ENCODE results near the gene PRPSAP2. TPM values are rescaled to one million over a fixed set of nuclear protein-coding genes. Genes with fewer than 3 reads are reported as not detected.

PRPSAP2 gene
- polyA plus RNA-seq, 3 donors = 17.1 to 20.9 (median 20.5) TPM

DNA sequence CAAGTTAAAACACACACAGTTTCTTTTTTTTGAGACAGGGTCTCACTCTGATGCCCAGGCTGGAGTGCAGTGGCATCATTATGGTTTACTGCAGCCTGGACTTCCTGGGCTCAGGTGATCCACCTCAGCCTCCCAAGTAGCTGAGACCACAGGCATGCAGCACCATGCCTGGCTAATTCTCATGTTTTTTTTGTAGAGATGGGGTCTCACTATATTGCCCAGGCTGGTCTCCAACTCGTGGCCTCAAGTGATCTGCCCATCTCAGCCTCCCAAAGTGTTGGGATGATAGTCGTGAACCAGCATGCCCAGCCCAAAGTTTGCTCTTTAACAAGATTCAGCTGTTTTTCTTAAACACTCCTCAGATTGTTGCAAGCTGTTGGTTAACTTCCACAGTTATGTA is 39.0 kb downstream of the PRPSAP2 start:
- Mint-ChIP-seq H3K27ac (no peak overlapping the region), H3K9me3 (peaks cover 0 to 8% (median 3%) of the 10 kb centered on the region in 7 donors), H3K27me3 (ENCODE audit: low read depth in 3 of 3) (no peaks in the 10 kb centered on the region), H3K4me3 (no peak overlapping the region), H3K36me3 (peaks cover 46 to 80% of the 10 kb centered on the region in 2 donors), H3K4me1 (peaks cover 16% of the 10 kb centered on the region)
- Histone ChIP-seq H3K27me3 (ENCODE audit: control insufficient read depth in 2 of 2, insufficient read depth in 2 of 2, low read length in 2 of 2) (no peaks in the 10 kb centered on the region), H2AFZ (ENCODE audit: insufficient read depth, low read depth, low read length, poor library complexity, severe bottlenecking) (no peak overlapping the region), H3K79me2 (ENCODE audit: insufficient read depth, low read length) (no peaks in the 10 kb centered on the region), H3K4me3 (replicated peaks in 1 of 3; ENCODE audit: low read depth in 2 of 3, low read length in 3 of 3) (no peak overlapping the region), H3K9ac (ENCODE audit: insufficient read depth, low read length, poor library complexity, severe bottlenecking) (no peak overlapping the region), H3K9me3 (replicated peaks in 1 of 2; ENCODE audit: control insufficient read depth in 1 of 2, insufficient read depth in 1 of 2, low read length in 2 of 2) (no peaks in the 10 kb centered on the region), H3K27ac (ENCODE audit: low read depth in 1 of 2, low read length in 2 of 2) (no peak overlapping the region), H3K4me1 (ENCODE audit: control insufficient read depth in 1 of 2, insufficient read depth in 2 of 2, low read length in 2 of 2) (peaks cover 16% of the 10 kb centered on the region in 2 donors), H3K4me2 (replicated peaks; ENCODE audit: extremely low read depth, low read length, poor library complexity, severe bottlenecking) (no peak overlapping the region), H3K36me3 (replicated peaks in 1 of 2; ENCODE audit: control insufficient read depth in 1 of 2, insufficient read depth in 2 of 2, low read length in 2 of 2) (peaks cover 20 to 50% of the 10 kb centered on the region in 2 donors), H4K20me1 (ENCODE audit: insufficient read depth, low read length) (peaks cover 16% of the 10 kb centered on the region)
- TF ChIP-seq, protein P1, sequence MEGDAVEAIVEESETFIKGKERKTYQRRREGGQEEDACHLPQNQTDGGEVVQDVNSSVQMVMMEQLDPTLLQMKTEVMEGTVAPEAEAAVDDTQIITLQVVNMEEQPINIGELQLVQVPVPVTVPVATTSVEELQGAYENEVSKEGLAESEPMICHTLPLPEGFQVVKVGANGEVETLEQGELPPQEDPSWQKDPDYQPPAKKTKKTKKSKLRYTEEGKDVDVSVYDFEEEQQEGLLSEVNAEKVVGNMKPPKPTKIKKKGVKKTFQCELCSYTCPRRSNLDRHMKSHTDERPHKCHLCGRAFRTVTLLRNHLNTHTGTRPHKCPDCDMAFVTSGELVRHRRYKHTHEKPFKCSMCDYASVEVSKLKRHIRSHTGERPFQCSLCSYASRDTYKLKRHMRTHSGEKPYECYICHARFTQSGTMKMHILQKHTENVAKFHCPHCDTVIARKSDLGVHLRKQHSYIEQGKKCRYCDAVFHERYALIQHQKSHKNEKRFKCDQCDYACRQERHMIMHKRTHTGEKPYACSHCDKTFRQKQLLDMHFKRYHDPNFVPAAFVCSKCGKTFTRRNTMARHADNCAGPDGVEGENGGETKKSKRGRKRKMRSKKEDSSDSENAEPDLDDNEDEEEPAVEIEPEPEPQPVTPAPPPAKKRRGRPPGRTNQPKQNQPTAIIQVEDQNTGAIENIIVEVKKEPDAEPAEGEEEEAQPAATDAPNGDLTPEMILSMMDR (IDR thresholded peaks at IDR 0.05) = no peak
- no peak for DNase-seq
- intact Hi-C loops (cut with micrococcal nuclease) = no loop called here
- 100% methylated on average over 1 of the region's 2 CpGs for WGBS (ENCODE audit: insufficient coverage)

DNA sequence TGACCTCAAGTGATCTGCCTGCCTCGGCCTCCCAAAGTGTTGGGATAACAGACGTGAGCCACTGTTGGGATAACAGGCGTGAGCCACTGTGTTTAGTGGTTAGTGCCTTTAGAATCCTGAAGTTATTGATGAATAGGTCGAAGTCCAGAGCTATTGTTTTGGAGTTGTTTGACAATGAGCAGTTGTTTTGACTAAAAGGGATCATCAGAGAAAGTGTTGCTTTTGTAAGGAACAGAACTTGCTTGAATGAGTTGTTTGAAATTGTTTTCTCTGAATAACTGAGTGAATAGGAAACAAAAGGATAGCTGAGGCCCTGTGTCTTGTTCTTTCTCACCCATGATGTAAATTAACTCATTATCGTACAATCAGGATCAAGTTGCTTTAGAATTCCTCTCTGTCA is 46.6 kb downstream of the PRPSAP2 start:
- H3K27me3 Mint-ChIP-seq (ENCODE audit: low read depth in 3 of 3) = no peaks in the 10 kb centered on the region
- intact Hi-C loops (cut with micrococcal nuclease) = no loop called here

More for the DNA sequence above, 46.6 kb downstream of the PRPSAP2 start:
- Histone ChIP-seq H3K4me1 (ENCODE audit: control insufficient read depth in 1 of 2, insufficient read depth in 2 of 2, low read length in 2 of 2) (peaks cover 17% of the 10 kb centered on the region in 2 donors), H3K4me2 (replicated peaks; ENCODE audit: extremely low read depth, low read length, poor library complexity, severe bottlenecking) (no peak overlapping the region), H3K36me3 (replicated peaks in 1 of 2; ENCODE audit: control insufficient read depth in 1 of 2, insufficient read depth in 2 of 2, low read length in 2 of 2) (peaks cover 20 to 57% of the 10 kb centered on the region in 2 donors), H3K79me2 (ENCODE audit: insufficient read depth, low read length) (no peaks in the 10 kb centered on the region), H3K9ac (ENCODE audit: insufficient read depth, low read length, poor library complexity, severe bottlenecking) (no peak overlapping the region), H3K4me3 (replicated peaks in 1 of 3; ENCODE audit: low read depth in 2 of 3, low read length in 3 of 3) (no peak overlapping the region), H3K27ac (ENCODE audit: low read depth in 1 of 2, low read length in 2 of 2) (no peak overlapping the region), H4K20me1 (ENCODE audit: insufficient read depth, low read length) (peaks cover 20% of the 10 kb centered on the region), H3K9me3 (replicated peaks in 1 of 2; ENCODE audit: control insufficient read depth in 1 of 2, insufficient read depth in 1 of 2, low read length in 2 of 2) (no peaks in the 10 kb centered on the region), H3K27me3 (ENCODE audit: control insufficient read depth in 2 of 2, insufficient read depth in 2 of 2, low read length in 2 of 2) (no peaks in the 10 kb centered on the region), H2AFZ (ENCODE audit: insufficient read depth, low read depth, low read length, poor library complexity, severe bottlenecking) (no peak overlapping the region)
- Mint-ChIP-seq H3K27ac (peak overlapping the region in 1 of 7 donors; percentile 58), H3K4me1 (peaks cover 20% of the 10 kb centered on the region), H3K4me3 (no peak overlapping the region), H3K36me3 (peaks cover 58 to 77% of the 10 kb centered on the region in 2 donors), H3K9me3 (peaks cover 0 to 1% (median 0%) of the 10 kb centered on the region in 7 donors)
- no peak for DNase-seq
- TF ChIP-seq, protein P1 (IDR thresholded peaks at IDR 0.05) = no peak
- 100% methylated on average over 4 of the region's 5 CpGs for WGBS (ENCODE audit: insufficient coverage)
